Lung (tissue), 12 donors: Measurements from ENCODE around the gene DYNLT1. TPM values are rescaled to one million over a fixed set of nuclear protein-coding genes. Genes with fewer than 3 reads are reported as not detected.
"Not testable (repeated sequence)": the region's sequence is repeated elsewhere in the genome, so short reads cannot be mapped to it uniquely, and the experiment has no call there.

ENCODE experiments used
- ATAC-seq: fragments of 200-7000 bp; cut with Tn5 transposase; one replicate; pipeline ENCODE4 v1.9.1; 2020; ENCODE audit warnings: moderate number of reproducible peaks; ENCODE audit not compliant: insufficient read depth, low FRiP score
- DNase-seq, 3 donors: peaks; one replicate each; pipeline ENCODE4 v3.0.0-alpha.2; 2013 to 2017
- H3K27ac ChIP-seq, 2 donors: one replicate each; pipeline ENCODE4 v1.5.1; 2013; ENCODE audit warnings: mild to moderate bottlenecking in 2 of 2, moderate library complexity in 2 of 2, control low read depth in 1 of 2, inconsistent platforms in 1 of 2, low read depth in 1 of 2, low read length in 1 of 2
- H3K27me3 ChIP-seq, 3 donors: one replicate each; pipeline ENCODE4 v1.5.1; 2013; ENCODE audit warnings: low read length in 2 of 3; ENCODE audit not compliant: control insufficient read depth in 3 of 3, insufficient read depth in 3 of 3
- H3K36me3 ChIP-seq, 4 donors: one replicate each; pipeline ENCODE4 v1.5.1; 2013; ENCODE audit warnings: low read length in 4 of 4, mild to moderate bottlenecking in 1 of 4, moderate library complexity in 1 of 4; ENCODE audit not compliant: control insufficient read depth in 4 of 4, insufficient read depth in 4 of 4
- H3K4me1 ChIP-seq, 5 donors: one replicate each; pipeline ENCODE4 v1.5.1; 2013; ENCODE audit warnings: low read length in 5 of 5, mild to moderate bottlenecking in 2 of 5, moderate library complexity in 1 of 5; ENCODE audit not compliant: control insufficient read depth in 5 of 5, insufficient read depth in 5 of 5
- H3K4me3 ChIP-seq: one replicate; pipeline ENCODE4 v1.5.1; 2013; ENCODE audit warnings: mild to moderate bottlenecking, control low read depth, moderate library complexity
- H3K9ac ChIP-seq, 2 donors: one replicate each; pipeline ENCODE4 v1.5.1; 2013; ENCODE audit warnings: low read length in 2 of 2, control low read depth in 1 of 2; ENCODE audit not compliant: insufficient read depth in 1 of 2
- H3K9me3 ChIP-seq, 4 donors: one replicate each; pipeline ENCODE4 v1.5.1; 2013; ENCODE audit warnings: low read length in 3 of 4, mild to moderate bottlenecking in 1 of 4, moderate library complexity in 1 of 4; ENCODE audit not compliant: control insufficient read depth in 4 of 4, insufficient read depth in 3 of 4
- WGBS, 2 donors: extraction: QIAGEN DNeasy Blood & Tissue Kit; methylation state at CpG; one replicate each; pipeline ENCODE4 v1.1.7; 2013; 5-methylcytosine and 5-hydroxymethylcytosine counted together
- polyA plus RNA-seq, 2 donors: library from polyadenylated mRNA; stranded (reverse); fragments of 200-250 nt; gene quantifications; one replicate each; pipeline ENCODE4 v1.2.1, GENCODE V29; 2013
- total RNA-seq, 2 donors: library from RNA; depleted of rRNA in 1 of 2; stranded (reverse); fragments of >200 nt in 1 of 2; gene quantifications; one replicate each; pipeline ENCODE4 v1.2.1, GENCODE V29; 2014 to 2021
- TF ChIP-seq, protein P1 (sequence below): IDR thresholded peaks from 2 replicates; pipeline ENCODE4 v1.5.1; 2012; ENCODE audit warnings: mild to moderate bottlenecking; ENCODE audit errors: control extremely low read depth, extremely low read depth
- donor health status: control.
- donor health status: control.
- donor health status: Bipolar disorder and iron deficiency.
- donor health status: healthy.
- donor health status: DM: yes; HTN: yes; CAD: no.

Gene DYNLT1
- total and polyA plus RNA-seq, 4 donors: 83.4 to 268 (median 199) TPM

DNA sequence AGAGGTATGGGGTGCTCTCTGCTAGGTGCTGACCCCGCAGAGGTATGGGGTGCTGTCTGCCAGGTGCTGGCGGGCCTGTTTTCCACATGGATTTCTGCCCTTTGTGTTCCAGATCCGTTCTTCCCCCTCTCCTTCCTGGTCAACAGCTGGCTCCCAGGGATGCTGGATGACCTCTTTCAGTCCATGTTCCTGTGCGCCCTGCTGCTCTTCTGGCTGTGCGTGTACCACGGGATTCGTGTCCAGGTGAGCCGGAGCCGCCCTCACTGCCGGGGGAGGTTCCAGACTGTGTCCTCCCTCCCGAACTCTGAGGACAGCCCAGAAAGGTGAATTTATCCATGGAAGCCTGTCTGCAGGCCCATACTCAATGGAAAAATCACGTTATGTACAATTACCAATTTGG is 36.3 kb downstream of the DYNLT1 start:
- H3K27me3 ChIP-seq: no peaks in the 10 kb centered on the region
- DNase-seq (no peak), ATAC-seq (no peak)
- peaks cover 0 to 2% (median 0%) of the 10 kb centered on the region in 4 donors for H3K9me3 ChIP-seq
- TF ChIP-seq, protein P1, sequence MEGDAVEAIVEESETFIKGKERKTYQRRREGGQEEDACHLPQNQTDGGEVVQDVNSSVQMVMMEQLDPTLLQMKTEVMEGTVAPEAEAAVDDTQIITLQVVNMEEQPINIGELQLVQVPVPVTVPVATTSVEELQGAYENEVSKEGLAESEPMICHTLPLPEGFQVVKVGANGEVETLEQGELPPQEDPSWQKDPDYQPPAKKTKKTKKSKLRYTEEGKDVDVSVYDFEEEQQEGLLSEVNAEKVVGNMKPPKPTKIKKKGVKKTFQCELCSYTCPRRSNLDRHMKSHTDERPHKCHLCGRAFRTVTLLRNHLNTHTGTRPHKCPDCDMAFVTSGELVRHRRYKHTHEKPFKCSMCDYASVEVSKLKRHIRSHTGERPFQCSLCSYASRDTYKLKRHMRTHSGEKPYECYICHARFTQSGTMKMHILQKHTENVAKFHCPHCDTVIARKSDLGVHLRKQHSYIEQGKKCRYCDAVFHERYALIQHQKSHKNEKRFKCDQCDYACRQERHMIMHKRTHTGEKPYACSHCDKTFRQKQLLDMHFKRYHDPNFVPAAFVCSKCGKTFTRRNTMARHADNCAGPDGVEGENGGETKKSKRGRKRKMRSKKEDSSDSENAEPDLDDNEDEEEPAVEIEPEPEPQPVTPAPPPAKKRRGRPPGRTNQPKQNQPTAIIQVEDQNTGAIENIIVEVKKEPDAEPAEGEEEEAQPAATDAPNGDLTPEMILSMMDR: no peak
- no peak overlapping the region for H3K27ac ChIP-seq
- peaks cover 0 to 16% (median 13%) of the 10 kb centered on the region in 5 donors for H3K4me1 ChIP-seq
- 96 to 98% methylated on average over 12 of the region's 12 CpGs for WGBS, 2 donors
- no peak overlapping the region for H3K4me3 ChIP-seq
- H3K9ac ChIP-seq: no peak overlapping the region
- peaks cover 3 to 44% (median 9%) of the 10 kb centered on the region in 4 donors for H3K36me3 ChIP-seq

DNA sequence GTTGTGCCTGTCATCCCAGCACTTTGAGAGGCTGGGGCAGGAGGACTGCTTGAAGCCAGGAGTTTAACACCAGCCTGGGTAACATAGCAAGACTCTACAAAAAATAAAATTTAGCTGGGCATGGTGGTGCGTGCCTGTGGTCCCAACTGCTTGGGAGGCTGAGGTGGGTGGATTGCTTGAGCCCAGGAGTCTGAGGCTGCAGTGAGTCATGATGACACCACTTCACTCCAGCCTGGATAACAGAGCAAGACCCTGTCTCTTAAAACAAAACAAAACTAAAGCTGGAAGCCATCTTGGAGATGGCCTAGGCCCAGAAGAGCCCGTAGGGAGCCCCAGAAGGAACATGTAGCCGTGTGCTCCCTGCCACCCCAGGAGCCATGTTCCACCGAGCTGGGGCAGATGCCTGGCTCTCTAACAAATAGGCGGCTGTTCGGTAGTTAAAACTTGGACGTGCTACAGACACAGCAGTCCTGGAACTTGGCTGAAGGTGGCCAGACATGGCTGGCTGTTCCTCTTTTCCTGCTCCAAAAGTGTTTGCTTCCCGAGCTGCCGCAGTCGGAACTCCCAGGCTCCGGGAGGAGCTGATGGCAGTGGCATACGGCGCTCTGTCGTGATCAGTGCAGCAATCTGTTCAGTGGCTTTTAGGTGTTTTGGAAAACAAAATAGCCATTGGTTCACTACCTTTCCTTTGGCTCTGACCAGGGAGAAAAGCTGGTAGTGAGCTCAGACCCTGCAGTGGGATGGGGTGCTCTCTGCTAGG is 37.0 kb downstream of the DYNLT1 start:
- TF ChIP-seq, protein P1: no peak
- peaks cover 3 to 44% (median 9%) of the 10 kb centered on the region in 4 donors for H3K36me3 ChIP-seq
- ATAC-seq (no peak), DNase-seq (no peak)
- H3K4me3 ChIP-seq: no peak overlapping the region
- peaks cover 0 to 16% (median 13%) of the 10 kb centered on the region in 5 donors for H3K4me1 ChIP-seq
- no peaks in the 10 kb centered on the region for H3K27me3 ChIP-seq
- no peak overlapping the region for H3K27ac ChIP-seq
- peaks cover 0 to 2% (median 0%) of the 10 kb centered on the region in 4 donors for H3K9me3 ChIP-seq
- H3K9ac ChIP-seq: no peak overlapping the region
- 96 to 98% methylated on average over 14 of the region's 14 CpGs for WGBS, 2 donors

DNA sequence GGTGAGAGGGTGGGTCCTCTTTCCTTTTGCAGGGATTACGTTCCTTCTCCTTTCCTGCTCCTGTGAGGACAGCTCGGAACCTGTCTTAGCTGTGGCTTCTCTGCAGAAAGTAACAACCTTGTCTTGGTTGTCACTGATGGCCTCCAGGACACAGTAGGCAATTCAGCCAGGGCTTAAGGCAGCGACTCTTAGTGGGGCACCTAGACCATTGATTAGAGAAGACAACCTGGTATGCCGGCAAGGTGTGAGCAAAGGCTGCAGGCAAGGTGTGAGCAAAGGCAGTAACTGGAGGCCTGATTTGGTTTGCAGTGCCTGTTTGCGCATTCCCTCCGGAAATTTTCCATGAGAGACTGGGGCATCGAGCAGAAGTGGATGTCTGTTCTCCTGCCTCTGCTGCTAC is 37.6 kb downstream of the DYNLT1 start:
- no peak overlapping the region for H3K9ac ChIP-seq
- no peak overlapping the region for H3K27ac ChIP-seq
- TF ChIP-seq, protein P1: no peak
- H3K4me1 ChIP-seq: peaks cover 0 to 12% (median 10%) of the 10 kb centered on the region in 5 donors
- 96 to 97% methylated on average over 7 of the region's 7 CpGs for WGBS, 2 donors
- no peak overlapping the region for H3K4me3 ChIP-seq
- DNase-seq: no peak
- H3K9me3 ChIP-seq: peaks cover 0 to 2% (median 0%) of the 10 kb centered on the region in 4 donors
- ATAC-seq: no peak
- no peaks in the 10 kb centered on the region for H3K27me3 ChIP-seq
- H3K36me3 ChIP-seq: peaks cover 3 to 44% (median 9%) of the 10 kb centered on the region in 4 donors

DNA sequence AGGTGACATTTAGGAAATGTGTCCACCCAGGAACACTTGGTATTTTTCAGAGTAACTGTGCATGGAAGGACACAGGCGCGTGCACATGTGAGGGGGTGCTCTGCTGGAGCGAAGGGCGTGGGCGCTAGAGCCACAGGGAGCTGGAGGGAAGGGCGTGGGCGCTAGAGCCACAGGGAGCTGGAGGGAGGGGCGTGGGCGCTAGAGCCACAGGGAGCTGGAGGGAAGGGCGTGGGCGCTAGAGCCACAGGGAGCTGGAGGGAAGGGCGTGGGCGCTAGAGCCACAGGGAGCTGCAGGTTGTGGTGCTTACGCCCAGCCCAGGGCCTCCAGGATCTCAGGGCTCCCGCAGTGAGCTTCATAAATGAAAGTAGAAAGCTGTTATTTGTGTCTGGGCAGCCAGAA is 38.5 kb downstream of the DYNLT1 start:
- not testable (repeated sequence) for ATAC-seq, H3K4me3 ChIP-seq, H3K9ac ChIP-seq, H3K27ac ChIP-seq, H3K9me3 ChIP-seq, DNase-seq, H3K27me3 ChIP-seq, H3K4me1 ChIP-seq
- 85 to 96% methylated on average over 15 of the region's 15 CpGs for WGBS, 2 donors
- peaks cover 3 to 43% (median 8%) of the 10 kb centered on the region in 4 donors for H3K36me3 ChIP-seq
